Caki2 (cell line): ENCODE results near the gene ASB1. TPM values are rescaled to one million over a fixed set of nuclear protein-coding genes. Genes with fewer than 3 reads are reported as not detected.

Experiments
- DNase-seq: peaks from one replicate; pipeline ENCODE4 v3.0.0-alpha.2; 2015; ENCODE audit warnings: low read depth
- in situ Hi-C: cut with HindIII; loops from 2 replicates; pipeline ENCODE4 v1.10.0; 2016; ENCODE audit warnings: low sequenced_read_pairs, low pct_unique_long_range_greater_than_20kb, mixed read lengths
- total RNA-seq: library from RNA; depleted of rRNA; stranded (reverse); fragments of >200 nt; shearing (Covaris generic); gene quantifications from 2 replicates; pipeline ENCODE4 v1.2.3, GENCODE V29; 2014; ENCODE audit warnings: low replicate concordance

The ASB1 gene
- total RNA-seq, 1 experiment from 2014 or later = 13.3 TPM

DNA sequence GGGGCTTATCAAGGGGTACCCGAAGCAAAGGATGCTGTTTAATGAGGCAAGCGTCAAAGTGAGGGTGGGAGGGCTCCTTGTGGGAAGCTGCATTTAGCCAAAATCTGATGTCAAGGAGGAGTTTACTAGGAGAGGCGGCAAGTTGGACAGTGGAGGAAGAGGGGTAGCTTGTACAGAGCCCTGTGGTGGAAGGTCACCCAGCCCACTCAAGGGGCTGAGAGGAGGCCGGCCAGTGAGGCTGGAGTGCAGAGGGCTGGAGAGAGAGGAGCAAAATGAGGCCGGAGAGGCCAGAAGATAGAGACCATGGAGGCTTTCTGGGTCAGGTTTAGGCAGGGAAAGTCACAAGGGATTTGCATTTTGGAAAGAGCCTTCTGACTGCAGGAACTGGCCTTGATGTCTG, 49.5 kb downstream of the ASB1 start:
- no peak for DNase-seq
- in situ Hi-C loops = no loop called here

DNA sequence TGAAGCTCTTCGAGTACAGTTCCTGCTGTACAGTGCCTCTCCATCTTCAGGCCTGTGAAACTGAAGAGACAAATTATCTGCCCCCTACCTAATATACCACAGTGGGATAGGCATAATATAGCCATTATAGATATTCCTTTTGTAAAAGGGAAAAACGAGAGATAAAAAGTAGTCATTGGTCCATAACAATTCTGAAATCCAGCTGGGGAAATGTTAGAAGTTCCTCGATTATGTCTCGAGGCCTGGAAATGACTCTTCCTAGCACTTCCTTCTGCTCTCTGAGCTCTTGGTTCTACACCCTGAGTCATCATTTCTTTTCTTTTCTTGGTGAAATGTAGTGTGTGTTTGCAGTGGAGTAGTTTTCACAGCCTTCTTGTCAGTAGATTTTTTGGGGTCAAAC, 51.5 kb downstream of the ASB1 start:
- no peak for DNase-seq
- in situ Hi-C loops = no loop called here

DNA sequence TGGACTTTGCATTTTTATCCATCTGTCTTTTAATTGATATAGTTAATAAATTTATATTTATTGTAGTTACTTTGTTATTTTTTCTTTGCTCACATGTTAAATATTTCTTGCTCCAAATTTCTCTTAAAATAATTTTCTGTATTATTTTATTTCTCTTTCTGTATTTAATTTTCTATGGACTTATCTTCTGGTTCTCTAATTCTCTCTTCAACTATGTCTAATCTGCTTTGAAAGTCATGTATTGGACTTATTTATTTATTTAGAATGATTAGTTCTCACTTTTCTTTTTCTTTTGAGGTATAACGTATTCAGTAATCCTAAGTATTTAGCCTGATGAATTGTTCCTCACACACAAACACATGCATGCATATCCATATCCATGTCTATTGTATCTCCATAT, 53.1 kb downstream of the ASB1 start:
- DNase-seq = no peak
- in situ Hi-C loops = no loop called here

DNA sequence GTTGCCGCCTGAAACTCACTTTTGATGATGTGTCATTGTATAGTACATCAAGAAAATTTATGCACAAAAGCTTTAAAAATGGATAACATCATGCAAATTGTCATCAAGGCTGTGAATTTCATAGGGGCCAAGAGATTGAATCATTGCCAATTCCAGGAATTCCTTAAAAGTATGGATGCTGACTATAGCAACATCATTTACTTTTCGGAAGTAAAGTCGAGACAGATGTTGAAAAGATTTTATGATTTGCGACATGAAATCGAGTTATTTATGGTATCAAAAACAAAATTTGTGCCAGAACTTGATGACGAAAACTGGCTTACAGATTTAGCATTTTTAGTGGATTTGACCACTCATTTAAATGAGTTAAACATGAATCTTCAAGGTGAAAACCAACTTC, 56.3 kb downstream of the ASB1 start:
- no peak for DNase-seq
- in situ Hi-C loops = no loop called here

DNA sequence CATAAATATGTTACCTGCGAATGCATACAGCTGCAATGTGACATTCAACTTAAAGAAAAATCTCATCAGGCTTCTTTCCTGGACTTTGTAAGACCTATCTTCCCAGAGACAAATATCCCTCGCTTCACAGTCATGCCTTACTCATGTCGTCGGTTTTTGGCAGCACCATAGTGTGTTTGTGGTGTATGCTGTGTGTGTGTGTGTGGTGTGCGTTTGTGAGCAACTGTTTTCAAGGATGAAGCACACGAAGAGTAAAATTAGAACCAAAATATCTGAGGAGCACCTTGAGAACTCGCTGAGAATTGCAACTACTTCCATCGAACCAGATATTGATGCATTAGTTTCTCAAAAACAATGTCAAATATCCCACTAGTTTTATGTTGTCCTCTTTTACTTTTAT, 56.9 kb downstream of the ASB1 start:
- in situ Hi-C loops = no loop called here
- DNase-seq = no peak

- no peak for DNase-seq
- in situ Hi-C loops = no loop called here
Observed at GRCh38 chr2:238484522-238485452, 58.1 kb downstream of the ASB1 start.

DNA sequence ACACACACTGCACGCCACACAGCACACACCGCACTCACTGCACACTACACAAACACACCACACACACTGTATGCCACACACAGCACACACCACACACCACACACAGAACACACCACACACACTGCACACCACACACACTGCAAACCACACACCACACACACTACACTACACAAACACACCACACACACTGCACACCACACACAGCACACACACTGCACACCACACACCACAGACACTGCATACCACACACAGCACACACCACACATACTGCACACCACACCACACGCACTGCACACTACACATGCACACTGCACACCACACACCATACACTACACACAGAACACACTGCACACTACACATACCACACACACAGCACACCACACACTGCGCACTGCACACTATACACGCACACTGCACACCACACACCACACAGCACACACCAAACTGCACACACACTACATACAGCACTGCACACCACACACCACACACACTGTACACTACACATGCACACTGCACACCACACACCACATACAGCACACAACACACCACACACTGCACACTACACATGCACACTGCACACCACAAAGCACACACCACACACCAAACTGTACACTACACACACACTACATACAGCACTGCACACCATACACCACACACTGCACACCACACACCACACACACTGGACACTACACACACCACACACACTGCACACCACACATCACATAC, 59.6 kb downstream of the ASB1 start:
- DNase-seq = no peak
- in situ Hi-C loops = no loop called here

DNA sequence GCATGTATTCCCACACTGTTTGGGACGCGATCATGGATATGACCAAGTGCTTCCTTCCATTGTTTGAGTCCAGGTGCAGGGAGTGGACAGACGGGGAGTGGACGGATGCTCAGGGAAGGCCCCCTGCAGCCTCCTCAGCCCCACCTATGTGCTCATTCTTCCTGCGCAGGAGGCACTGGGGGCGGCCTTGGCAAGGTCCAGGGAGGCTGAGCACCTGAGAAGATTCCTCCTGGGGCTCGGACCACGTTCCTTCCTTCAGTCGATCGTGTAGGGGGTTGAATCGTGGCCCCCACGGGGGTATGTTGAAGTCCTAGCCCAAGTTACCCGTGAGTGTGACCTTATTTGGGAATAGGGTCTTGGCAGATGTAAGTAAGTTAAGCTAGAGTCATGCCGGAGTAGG, 60.4 kb downstream of the ASB1 start:
- in situ Hi-C loops = no loop called here
- DNase-seq = no peak

DNA sequence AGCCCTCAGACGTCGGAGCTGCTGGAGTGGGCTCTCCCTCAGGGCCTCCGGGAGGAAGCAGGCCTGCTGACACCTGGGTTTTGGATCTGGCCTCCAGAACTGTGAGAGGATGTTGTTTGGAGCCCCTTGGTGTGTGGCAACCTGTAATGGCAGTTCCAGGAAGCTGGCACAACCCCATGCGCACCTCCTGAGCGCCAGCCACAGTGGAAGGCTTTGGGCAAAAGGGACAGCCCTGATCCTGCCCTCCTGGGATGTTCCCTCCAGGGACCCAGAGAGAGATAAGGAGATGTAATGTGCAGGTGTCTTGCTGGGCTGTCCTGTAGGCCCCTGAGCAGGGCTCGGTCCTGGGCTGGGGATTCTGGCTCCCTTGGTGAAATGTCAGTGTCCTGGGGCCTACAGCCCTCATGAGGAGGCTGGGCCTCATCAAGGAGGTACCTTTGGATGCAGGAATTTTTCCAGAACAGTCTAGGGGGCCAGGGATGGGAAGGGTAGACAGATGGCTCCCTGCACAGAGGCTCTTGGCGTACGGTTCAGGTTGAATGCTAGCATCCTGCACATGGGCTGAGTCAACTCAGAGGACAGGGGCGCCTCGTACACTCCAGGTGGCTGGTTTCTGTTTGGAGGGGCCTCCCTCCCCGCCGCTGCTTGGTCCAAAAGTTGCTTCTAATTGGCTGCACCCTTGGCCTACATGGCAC, 61.1 kb downstream of the ASB1 start:
- no peak for DNase-seq
- in situ Hi-C loops = no loop called here

GRCh38 chr2:238488347-238488826, 61.7 kb downstream of the ASB1 start:
- in situ Hi-C loops = no loop called here
- no peak for DNase-seq

- in situ Hi-C loops = no loop called here
Observed at GRCh38 chr2:238489431-238489830, 62.7 kb downstream of the ASB1 start.

GRCh38 chr2:238489896-238490295, 63.2 kb downstream of the ASB1 start:
- no peak for DNase-seq
- in situ Hi-C loops = no loop called here

More at GRCh38 chr2:238489431-238489830, 62.7 kb downstream of the ASB1 start:
- DNase-seq = no peak

GRCh38 chr2:238492840-238493239, 66.1 kb downstream of the ASB1 start:
- in situ Hi-C loops = no loop called here
- DNase-seq = no peak

GRCh38 chr2:238493411-238493810, 66.7 kb downstream of the ASB1 start:
- DNase-seq = no peak
- in situ Hi-C loops = no loop called here

- in situ Hi-C loops = no loop called here
Observed at GRCh38 chr2:238493880-238494572, 67.3 kb downstream of the ASB1 start.

GRCh38 chr2:238494573-238494961, 67.8 kb downstream of the ASB1 start:
- in situ Hi-C loops = no loop called here

More at GRCh38 chr2:238493880-238494572, 67.3 kb downstream of the ASB1 start:
- DNase-seq = no peak

GRCh38 chr2:238495422-238495821, 68.7 kb downstream of the ASB1 start:
- no peak for DNase-seq
- in situ Hi-C loops = no loop called here

More at GRCh38 chr2:238494573-238494961, 67.8 kb downstream of the ASB1 start:
- no peak for DNase-seq
